Measurements from ENCODE around the gene AJM1.
"Not testable (repeated sequence)": the region's sequence is repeated elsewhere in the genome, so short reads cannot be mapped to it uniquely, and the experiment has no call there.

Gene AJM1

DNA sequence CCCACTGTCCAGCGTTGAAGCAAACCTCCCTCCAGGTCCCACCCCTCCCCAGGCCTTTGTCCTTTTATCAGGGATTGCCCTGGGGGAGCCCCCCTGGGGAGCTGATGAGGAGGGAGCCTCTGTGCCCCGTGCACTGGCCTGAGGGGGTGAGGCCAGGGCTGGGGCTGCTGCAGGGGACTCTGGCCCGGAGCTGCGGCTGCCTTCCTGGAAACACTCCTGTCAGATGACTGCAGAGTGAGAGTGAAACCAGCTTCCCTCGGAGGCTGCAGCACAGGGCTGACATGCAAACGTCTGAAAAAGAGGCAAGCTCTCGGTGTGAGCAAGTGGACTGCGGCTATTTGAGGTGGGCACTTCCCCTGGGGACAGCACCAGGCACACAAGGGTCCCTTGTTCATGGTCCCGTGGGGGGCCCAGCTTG lies 39.4 kb downstream of the AJM1 start:
- DNase-seq, result no peak

DNA sequence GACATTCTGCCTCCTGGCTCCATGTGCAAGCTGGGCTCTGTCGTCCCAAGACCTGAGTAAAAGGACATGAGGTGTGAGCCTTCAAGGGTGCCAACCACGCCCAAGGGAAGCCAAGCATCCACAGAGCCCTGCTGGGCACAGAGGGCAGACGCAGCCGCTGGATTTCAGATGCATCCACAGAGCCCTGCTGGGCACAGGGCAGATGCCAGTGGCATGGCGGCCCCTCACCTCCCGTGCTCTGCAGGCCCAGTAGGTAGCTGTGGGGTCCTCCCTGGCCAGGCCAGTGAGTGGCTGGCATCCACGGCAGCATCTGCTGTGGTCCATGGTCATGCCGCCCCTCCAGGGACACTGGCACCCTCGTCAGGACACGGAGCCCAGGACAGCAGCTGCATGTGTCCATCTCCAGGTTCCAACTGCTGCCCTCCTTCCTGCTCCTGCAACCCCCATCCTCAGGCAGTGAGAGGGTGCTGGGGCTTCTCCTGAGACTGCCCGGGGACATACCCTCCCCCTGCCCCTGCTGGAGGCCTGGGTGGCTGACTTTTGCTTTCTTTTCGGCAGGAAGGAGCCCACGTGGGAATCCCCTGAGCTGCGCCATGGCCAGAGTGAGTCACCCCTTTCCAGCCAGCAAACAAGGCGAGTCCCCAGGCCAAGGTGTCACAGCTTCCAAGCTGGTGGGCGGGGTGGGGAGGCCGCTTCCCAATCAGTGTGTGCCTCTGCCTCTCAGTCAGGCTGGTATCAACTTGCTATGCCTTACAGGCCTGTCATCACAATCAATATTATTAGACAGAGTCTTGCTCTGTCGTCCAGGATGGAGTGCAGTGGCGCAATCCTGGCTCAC lies 40.0 kb downstream of the AJM1 start:
- peak; percentile 85 for DNase-seq

DNA sequence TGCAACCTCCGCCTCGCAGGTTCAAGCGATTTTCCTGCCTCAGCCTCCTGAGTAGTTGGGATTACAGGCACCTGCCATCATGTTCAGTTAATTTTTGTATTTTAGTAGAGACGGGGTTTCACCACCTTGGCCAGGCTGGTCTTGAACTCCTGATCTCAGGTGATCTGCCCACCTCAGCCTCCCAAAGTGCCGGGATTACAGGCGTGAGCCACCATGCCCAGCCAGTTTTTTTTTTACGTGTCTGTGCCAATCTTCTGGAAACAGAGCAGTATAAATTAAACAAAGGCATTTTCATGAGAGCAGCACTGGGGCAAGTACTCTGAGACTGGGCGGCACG lies 40.6 kb downstream of the AJM1 start:
- DNase-seq, result not testable (repeated sequence)

DNA sequence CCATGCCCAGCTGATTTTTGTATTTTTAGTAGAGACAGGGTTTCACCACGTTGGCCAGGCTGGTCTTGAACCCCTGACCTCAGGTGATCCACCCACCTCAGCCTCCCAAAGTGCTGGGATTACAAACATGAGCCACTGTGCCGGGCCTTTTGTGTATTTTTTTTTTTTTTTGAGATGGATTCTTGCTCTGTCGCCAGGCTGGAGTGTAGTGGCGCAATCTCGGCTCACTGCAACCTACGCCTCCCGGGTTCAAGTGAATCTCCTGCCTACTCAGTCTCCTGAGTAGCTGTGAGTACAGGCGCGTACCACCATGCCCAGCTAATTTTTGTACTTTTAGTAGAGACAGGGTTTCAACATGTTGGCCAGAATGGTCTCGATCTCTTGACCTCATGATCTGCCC lies 41.4 kb downstream of the AJM1 start:
- DNase-seq, result not testable (repeated sequence)

DNA sequence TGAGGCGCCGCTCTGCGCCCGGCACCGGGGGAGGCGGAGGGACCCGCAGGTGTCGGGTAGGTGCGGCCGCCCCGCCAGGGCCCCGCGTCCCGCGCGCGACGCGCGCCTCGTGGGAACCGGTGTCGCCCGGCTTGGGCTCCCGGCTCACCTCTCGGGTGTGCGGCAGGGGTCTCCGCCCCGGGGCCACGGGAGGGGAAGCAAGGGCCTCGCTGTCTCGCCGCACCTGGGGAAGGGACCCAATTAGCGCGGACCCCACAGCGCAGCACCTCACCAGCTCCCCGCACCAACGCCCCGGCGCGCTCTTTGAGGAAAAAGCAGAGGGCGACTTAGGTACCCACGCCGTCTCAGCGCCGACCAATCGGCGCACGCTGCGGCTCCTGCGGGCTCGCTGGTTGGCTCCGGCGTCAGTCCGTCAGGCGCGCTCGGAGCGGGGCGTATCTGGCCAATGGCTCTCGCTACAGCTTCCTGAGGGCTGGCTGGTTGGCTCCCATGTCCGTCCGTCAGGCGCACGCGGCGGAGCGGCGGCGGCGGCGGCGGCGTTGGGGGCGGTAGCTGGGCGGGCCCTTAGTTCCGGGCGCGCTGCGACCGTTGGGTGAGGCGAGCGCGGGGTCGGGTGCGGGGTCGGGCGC lies 43.8 kb downstream of the AJM1 start, which contains the start of gene TRAF2:
Gene TRAF2, plus strand, starts transcription at position 567 of the 629 bp plus-strand sequence. CDS start 12,225 bp downstream, outside the sequence.
- DNase-seq, result peak; percentile 98

DNA sequence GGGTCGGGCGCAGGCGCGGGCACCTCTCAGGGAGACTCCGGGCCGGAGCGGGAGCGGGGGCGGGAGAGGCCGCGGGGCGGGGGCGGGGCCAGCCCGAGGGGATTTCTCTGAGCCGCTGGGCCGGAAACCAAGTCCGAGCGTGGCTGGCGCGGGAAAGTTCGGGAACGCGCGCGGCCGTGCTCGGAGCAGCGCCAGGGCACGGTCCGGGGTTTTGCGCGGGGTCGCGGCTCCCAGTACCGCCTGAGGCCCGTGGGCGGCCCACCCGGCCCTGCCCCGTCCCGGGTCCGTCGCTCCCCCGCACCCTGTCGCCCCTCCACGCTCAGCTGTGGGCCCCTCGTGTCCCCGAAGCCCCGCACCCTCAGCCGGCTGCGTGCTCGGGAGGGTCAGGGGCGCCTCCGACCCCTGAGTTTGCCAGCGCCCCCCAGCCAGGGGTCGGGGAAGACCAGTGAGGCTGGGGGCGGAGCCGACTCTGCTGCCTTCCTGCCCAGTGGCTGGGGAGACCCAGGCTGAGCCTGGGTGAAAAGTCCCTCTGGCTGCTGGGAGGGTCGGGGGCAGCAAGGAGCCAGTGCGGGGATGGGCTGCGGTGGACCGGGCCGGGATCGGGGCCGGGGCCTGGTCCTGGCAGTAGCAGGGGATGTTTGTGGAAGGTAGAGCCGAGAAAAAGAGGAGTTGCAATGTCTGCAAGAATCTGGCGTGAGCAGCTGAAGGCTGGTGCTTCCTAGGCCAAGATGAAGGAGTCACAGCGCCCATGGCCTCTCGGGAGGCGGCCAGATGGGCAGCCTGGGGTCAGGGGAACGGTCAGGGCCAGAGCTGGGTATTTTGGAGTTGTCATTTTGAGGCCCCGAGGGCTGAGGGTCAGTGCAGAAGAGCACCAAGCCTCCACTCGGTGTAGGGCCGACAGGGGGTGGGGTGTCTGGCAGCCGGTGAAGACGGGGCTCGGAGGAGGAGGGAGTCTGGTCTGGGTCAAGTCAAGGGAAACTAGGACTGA lies 44.6 kb downstream of the AJM1 start:
- no peak for DNase-seq

DNA sequence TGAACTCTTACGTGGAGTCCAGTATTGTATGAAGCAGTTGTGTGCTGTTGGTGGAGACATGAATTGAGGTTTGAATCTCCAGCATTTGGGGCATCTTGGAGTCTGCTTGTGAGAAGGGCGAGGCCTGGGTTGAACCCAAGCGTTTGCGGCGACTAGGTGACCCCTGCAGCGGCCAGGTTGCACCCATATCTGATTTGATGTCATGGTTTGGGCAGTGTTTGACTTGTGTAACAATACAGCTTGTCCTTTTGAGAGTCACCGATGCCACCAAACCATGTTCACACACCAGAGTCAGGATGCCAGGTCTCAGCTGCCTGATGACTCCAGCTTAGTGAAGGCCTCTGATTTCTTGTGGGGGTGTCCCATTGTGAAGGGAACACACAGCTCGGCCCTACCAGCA lies 46.2 kb downstream of the AJM1 start:
- DNase-seq, result no peak

DNA sequence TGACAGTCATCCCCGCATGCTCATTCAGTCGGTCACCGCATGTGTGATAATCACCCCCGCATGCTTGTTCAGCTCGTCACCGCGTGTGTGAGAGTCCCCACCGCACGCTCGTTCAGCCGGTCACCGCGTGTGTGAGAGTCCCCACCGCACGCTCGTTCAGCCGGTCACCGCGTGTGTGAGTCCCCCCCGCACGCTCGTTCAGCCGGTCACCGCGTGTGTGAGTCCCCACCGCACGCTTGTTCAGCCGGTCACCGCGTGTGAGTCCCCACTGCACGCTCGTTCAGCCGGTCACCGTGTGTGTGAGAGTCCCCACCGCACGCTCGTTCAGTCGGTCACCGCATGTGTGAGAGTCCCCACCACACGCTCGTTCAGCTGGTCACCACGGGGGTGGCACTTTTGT lies 47.6 kb downstream of the AJM1 start:
- DNase-seq, result no peak

DNA sequence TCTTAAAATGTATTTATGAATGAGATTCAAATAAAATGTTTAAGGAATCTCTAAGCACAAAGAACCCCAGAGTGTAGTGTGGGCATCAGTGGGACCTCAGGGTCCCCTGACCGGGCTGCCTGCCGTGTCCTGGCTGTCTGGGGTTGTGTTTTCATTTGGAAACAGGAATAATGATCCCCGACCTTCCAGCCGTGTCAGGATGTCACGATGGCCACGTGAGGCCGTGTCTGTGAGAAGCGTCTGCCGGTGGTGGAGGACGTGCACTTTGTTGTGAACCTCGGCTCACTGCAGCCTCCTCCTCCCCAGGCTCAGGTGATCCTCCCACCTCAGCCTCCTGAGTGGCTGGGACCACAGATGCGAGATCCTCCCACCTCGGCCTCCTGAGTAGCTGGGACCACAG lies 48.4 kb downstream of the AJM1 start:
- no peak for DNase-seq

All from activated T-cell treated with anti-CD3 and anti-CD28 coated beads, Interleukin-2, amount 50 U/mL, for 1 hour (primary cell).